Measurements from ENCODE around the gene CHAF1B.
"Not testable (repeated sequence)": the region's sequence is repeated elsewhere in the genome, so short reads cannot be mapped to it uniquely, and the experiment has no call there.

CHAF1B gene

DNA sequence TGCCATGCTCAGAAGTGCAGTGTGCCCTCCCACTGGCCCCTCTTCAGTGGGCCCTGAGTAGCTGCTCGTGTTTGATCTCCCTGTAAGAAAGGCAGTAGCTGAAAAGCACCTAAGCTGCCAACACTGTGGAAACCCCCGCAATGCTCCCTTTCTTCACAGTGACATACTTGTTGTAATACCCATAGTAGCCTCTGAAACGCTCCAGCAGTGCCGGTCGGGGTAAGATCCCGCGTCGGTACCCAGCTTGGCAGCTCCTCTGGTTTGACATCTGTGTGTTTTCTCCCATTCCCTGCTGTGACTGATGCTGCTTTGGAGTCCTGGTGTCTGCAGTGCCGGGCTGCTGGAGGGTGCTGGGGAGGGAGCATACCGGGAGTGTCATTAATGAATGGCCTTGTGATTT, 3.6 kb downstream of the CHAF1B start:
- no peak for DNase-seq (ENCODE audit: low read depth)

DNA sequence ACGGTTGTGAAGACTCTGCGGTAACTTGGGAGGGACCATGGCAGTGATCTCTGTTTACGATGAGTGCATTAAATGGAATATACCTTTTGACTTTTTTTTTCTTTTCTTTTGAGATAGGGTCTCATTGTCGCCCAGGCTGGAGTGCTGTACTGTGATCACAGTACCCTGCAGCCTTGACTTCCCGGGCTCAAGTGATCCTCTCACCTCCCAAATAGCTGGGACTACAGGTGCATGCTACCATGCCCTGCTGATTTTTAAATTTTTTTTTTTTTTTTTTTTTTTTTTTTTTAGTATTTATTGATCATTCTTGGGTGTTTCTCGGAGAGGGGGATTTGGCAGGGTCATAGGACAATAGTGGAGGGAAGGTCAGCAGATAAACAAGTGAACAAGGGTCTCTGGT, 6.5 kb downstream of the CHAF1B start:
- not testable (repeated sequence) for DNase-seq (ENCODE audit: low read depth)

DNA sequence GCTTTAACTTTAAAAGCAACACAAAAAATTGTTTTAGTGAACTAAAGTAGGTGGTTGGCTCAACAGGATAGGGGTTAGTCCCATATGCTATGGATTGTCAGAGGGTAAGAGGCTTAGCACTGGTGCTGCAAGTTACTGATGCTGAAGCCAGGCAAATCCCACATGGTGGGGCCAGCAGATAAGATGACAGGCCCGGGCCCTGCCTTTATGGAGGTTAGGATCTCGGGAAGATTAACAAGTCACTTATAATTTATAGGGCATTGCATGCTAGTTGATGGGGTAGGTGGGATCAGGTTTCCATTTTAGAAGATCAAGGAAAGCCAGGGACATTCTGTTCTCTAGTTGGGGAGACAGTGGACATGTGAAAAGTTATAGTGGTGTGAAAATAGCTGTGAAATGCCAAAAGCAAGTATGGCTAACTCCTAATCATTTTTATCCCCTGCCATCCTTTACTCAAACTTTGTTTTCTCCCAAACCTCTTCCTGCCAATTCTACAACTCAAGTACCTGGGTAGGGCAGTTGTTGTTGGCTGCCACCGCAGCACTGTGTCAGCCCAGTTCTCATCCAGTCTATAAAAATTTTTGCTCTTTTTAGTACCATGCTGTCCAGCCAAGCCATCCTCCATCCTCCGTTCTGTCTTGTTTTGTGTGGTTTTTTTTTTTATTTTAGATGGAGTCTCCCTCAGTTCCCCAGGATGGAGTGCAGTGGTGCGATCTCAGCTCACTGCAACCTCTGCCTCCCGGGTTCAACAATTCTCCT, 10.3 kb downstream of the CHAF1B start:
- DNase-seq (ENCODE audit: low read depth) = no peak

DNA sequence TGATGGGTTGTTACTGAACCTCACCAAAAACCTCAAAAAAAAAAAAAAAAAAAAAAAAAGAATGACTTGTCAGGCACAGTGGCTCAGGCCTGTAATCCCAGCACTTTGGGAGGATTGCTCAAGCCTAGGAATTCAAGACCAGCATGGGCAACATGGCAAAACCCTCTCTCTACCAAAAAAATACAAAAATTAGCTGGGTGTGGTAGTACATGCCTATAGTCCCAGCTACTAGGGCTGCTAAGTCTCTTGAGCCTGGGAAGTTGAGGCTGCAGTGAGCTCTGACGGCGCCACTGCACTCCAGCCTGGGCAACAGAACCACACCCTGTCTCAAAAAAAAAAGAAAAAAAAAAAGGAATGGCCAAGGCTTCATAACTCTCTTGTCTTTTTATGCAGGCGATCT, 11.1 kb downstream of the CHAF1B start:
- DNase-seq (ENCODE audit: low read depth) = no peak

DNA sequence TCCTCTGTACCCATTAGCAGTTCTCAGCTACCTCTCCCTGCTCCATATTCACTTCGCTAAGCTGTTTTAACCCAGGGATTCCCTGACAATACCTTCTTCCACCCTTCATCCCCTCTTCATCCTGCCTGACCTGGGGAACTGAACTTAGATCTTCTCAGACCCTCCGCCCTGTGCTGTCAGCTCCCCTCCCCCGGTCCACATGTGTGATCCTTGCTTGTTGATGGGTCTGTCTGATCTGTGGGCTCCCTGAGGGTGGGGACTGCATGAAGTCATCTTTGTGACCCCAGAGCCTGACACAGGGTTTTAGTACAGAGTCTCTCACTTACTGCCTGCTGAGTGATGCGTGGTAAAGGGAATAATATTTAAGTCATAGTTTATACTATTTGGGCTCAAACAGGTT, 11.8 kb downstream of the CHAF1B start:
- no peak for DNase-seq (ENCODE audit: low read depth)

DNA sequence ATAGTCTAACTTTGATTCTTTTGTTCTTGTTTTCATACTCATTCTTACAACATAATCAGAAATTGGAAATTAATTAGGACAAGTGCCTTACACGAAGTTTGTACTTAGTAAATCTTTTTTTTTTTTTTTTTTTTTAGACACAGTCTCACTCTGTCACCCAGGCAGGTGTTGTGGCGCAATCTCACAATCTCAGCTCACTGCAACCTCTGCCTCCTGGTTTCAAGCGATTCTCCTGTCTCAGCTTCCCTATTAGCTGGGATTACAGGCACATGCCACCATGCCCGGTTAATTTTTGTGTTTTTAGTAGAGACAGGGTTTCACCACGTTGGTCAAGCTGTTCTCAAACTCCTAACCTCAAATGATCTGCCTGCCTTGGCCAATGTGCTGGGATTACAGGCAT, 12.4 kb downstream of the CHAF1B start:
- DNase-seq (ENCODE audit: low read depth) = no peak

DNA sequence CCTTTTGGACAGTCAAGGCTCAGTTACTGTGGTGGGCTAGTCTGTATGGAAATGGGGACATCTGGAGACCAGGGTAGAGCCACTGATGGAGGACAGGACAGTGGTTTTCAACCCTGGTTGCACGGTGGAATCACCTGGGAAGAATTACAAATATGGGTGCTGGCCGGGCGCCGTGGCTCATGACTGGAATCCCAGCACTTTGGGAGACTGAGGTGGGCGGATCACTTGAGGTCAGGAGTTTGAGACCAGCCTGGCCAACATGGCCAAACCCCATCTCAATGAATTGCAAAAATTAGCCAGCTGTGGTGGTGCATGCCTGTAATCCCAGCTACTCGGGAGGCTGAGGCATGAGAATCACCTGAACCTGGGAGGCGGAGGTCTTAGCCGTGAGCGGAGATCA, 14.5 kb downstream of the CHAF1B start:
- DNase-seq (ENCODE audit: low read depth) = not testable (repeated sequence)

DNA sequence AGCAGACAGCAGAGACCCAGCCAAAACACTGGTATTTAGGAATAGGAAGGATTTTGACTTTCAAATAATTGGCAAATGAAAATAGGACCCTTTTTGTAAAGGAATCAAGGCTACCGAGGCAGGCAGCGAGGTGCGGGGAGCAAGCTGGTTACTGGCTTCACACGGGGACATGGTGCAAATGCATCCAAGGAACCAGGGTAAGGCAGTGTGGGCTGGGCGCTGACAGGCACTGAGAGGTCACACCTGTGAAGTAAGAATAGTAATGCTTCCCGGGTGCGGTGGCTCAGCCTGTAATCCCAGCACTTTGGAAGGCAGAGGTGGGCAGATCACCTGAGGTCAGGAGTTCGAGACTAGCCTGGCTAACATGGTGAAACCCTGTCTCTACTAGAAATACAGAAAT, 15.5 kb downstream of the CHAF1B start:
- DNase-seq (ENCODE audit: low read depth) = no peak

DNA sequence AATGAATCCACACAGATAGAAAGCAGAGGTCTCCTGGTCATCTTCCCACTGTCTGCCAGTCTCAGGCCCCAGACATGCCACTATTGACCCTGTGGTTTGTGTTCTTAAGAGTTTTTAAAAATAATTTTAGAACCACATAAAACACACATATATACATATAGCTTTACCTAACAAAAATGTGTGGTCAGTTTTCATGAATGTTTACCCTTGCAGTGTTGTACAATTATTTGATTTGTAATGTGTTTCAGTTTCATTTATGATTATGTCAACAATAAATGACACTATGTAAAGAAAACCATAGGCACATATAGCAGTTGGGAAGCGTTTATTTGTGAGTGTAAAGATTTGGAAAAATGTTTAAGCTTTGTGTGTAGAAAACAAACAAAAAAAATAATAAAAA, 17.1 kb downstream of the CHAF1B start:
- no peak for DNase-seq (ENCODE audit: low read depth)

DNA sequence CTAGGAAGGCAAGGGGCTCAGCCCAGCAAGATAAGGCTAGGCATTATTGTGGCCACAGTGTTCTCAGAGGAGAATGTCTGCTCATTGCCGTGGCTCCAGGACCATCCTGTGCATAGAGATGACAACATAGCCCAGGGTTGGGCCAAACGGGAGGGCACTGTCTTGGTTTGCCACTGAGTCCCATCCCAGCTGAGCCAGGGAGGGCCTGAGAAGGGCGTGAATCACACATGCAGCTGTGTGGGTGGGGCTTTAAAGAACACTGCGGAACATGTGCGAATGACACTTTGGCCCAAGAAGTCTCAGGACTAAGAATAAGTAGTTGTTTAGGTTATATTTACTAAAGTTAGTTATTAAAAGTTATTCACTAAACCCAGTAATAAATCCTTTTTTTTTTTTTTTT, 18.5 kb downstream of the CHAF1B start:
- DNase-seq (ENCODE audit: low read depth) = no peak

DNA sequence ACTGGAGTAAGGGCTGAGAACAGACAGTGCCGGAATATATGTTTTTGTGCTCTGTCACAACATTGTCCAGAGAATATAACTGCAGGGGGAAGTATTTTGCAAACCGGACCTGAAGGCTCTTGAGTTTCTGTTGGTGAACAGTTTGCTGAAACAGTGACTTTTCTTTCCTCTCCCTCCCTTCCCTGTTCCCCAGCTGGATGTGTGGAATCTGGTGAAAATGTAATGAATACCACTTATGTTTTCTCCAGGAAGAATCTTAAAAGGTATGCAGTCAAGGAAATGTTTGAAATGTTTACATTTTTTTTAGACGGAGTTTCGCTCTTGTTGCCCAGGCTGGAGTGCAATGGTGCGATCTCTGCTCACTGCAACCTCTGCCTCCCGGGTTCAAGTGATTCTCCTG, 23.4 kb downstream of the CHAF1B start:
- no peak for DNase-seq (ENCODE audit: low read depth)

DNA sequence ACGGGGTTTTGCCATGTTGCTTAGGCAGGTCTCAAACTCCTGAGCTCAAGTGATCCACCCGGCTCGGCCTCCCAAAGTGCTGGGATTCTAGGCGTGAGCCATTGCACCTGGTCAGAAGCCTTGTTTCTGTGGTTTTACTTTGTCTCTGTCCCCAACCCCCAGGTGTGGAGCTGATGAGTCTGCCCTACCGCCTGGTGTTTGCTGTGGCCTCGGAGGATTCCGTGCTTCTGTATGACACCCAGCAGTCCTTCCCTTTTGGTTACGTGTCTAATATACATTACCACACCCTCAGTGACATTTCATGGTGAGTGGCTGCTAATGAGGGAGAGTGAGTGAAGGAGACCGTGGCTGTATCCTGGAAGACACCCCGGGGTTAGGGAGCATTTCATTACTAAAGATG, 26.1 kb downstream of the CHAF1B start:
- no peak for DNase-seq (ENCODE audit: low read depth)

DNA sequence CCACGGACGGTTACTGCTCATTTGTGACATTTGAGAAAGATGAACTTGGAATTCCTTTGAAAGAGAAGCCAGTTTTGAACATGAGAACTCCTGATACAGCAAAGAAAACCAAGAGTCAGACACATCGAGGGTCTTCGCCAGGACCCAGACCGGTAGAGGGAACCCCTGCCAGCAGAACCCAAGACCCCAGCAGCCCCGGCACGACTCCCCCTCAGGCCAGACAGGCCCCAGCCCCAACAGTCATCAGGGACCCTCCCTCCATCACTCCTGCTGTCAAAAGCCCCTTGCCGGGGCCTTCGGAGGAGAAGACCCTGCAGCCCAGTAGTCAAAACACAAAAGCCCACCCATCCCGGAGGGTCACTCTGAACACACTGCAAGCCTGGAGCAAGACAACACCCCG, 27.7 kb downstream of the CHAF1B start:
- DNase-seq (ENCODE audit: low read depth) = no peak

DNA sequence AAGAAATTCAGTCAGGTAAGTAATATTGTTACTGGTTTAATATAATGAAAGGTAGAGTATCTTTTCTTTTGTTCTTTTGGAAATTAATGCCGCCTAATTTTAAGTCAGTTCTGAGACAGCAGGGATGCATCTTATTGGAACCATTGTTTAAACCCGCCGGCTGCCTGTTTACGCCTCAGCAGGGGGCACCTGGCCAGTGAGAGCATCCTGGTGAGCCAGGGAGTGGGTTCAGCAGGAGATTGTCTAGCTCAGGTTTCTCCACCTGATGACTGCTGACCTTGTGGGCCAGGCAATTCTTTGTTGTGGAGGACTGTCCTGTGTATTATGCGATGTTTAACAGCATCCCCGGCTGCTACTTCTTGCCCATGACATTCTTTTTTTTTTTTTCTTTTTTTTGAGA, 30.2 kb downstream of the CHAF1B start:
- DNase-seq (ENCODE audit: low read depth) = no peak

DNA sequence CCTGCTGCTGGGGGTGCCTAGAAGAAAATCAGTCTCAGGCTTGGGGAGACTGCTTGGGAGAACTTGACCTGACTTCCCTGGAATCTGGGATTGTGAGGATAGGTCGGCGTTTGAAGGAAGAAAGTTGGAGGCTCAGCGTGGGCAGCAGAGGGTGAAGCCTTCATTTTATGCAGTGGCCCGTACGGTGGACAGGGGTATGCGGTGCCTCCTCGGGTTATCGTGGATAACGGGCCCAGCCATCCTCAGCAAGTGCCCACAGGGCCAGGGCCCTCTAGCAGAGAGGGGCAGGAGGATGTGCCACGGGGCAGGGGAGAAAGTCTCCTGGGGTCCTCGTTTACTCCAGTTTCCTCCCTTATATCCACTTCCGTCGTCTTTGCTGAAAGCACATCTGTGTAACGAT, 34.0 kb downstream of the CHAF1B start:
- no peak for DNase-seq (ENCODE audit: low read depth)

DNA sequence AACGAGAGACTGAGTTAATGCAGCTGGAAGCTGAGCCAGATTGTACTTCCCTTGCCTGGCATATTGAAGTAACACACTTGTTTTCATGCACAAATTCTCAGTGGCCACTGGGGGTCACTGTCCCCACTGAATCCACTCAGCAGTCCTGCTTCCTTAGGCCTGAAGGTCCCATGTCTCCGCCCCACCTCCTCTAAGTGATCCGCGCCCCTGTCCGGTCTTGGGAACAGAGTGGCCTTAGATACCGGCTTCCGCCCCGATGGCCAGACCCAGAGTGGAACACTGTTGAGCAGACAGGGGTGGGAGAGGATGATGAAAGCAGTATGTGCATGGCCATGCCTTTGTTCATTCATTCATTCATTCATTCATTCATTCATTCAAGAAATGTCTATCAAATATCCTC, 34.8 kb downstream of the CHAF1B start:
- DNase-seq (ENCODE audit: low read depth) = peak; percentile 58

DNA sequence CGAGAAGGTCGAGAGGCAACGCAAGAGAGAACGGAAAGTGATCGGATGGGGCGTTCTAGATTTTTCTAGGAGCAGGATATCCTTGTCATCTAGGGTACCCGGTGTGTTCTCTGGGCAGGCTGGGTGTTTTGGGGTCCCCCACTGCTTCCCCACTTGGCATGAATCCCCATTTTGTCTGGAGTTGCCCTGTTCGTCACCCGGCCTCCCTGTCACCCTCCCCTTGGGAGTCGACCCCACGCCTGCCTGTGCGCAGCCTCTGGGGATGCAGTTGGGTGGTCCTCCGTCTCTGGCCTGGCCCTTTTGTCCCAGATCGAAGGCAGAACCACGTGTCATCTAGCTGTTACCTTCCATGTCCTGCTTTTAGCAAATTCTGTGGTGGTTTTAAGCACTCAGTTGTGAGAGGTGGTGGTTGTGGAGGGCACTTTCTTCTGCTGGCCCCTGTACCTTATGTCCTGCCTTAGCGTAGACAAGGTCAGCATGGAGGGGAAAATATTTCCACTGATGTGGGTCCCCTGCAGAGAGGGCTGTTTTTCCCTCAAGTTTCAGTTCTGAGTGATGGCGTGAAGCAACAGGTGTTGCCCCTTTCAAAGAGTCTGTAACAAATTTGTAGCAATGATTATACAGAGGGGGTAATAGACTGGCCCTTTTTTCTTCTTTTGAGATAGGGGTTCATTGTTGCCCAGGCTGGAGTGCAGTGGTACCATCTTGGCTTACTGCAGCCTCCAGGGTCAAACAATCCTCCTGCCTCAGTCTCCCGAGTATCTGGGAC, 35.6 kb downstream of the CHAF1B start:
- DNase-seq (ENCODE audit: low read depth) = no peak

DNA sequence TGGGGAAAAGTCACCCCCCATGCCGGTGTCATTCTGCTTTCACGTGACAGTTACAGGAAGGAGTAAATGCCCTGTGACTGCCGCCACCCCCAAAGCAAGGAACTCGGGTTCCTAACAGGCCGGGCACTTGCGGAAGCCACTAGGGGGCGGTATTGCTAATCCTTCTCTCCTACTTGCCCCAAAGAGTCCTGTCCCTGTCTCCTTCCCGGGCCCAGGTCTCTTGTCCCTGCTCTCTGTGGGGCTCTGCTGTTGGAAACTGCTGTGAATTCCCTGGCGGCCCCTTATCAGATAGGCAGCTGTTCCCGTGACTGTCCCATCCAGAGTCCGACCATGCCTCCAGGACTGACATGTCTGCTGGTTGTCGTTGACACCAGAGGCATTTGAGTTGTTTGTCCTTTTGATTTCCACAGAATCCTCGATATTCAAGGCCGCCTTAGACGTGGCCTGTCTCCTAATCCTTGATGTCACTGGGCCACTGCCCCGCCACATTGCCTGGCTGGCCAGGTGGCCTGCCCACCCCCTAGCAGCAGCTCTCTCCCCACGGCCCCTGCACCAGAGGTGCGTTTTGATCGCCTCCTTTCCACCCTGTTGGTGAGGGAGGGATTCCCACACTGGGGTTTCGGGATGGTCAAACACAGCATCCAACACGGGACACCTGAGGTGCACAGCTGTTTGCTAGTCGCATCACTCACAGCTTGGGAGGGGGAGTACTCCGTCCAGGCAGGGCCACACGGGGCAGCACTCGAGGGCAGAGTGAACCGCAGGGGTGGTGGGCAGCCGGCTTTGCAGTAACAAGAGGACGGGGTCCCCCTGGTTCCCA, 37.3 kb downstream of the CHAF1B start:
- no peak for DNase-seq (ENCODE audit: low read depth)

DNA sequence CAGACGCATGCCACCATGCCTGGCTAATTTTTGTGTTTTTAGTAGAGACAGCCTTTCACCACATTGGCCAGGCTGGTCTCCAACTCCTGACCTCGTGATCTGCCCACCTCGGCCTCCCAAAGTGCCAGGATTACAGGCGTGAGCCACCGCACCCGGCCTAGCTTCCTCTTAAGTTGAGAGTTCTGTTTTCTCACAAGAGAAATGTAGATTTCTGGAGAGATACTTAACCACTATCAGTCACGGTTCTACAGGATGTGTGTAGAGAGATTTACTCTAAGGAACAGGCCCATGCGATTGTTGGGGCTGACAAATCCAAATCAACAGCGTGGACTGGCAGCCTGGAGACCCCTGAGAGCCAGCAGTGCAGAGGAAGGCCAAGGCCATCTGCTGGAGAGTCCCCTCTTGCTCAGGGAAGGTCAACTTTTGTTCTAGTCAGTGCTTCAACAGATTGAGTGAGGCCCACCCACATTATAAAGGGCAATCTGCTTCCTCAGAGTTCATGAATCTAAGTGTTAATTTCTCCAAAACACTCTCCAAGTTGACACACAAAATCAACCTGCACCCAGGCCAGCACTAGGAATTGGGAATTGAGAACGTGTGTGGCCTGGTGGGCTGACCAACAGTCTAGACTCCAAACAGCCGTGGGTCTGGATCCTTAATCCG, 38.7 kb downstream of the CHAF1B start:
- no peak for DNase-seq (ENCODE audit: low read depth)

DNA sequence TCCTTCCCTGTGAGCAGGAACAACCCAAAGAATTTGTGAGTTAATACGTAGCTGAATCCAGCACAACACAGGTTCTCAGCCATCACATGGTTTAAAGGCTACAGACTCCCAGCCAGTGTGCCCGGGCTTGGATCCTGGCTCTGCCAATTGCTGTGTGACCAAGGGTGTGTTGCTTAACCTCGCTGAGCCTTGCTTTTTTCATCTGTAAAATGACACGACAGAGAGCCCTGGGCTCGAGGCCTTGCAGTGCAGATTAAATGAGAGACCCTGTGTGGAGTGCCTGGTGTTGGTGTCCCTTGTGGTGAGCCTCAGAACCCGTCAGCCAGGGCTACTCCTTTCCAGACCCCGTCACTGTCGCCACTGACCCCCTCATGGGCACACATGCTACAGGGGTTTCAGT, 39.4 kb downstream of the CHAF1B start:
- no peak for DNase-seq (ENCODE audit: low read depth)

DNA sequence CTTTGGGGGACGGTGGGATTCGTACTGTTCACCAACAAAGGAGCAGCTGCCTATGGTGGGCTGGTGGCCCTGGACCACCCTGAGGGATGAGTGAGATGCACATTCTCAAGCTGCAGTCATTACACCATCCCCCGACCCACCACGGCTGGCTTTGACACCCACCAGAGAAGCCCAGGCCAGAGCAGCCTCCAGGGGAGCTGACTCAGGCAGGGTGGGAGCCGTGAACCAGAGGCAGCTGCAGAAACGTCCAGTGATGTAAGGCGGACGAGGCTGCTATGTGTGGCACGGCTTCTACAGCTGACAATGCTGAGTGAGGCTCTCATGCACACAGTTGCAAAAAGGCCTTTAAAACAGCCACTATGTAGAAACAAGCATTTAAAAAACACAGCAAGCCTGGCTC, 40.1 kb downstream of the CHAF1B start:
- DNase-seq (ENCODE audit: low read depth) = no peak

DNA sequence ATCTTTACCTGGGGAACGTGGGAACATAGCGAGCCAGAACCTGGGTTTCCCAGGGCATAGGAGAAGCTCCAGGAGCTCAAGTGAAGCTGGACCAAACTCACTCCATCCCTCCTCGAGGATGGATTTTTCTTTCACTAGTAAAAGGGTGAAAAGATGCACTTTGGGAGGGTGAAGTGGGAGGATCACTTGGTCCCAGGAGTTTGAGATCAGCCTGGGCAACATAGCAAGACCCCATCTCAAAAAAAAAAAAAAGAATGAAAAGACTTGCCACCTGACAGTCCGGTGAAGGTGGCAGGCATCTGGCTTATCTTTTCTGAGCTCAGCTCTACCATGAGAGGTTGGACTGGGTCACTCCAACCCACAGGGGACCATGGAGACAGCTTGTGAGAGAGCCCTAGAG, 42.3 kb downstream of the CHAF1B start:
- DNase-seq (ENCODE audit: low read depth) = no peak
